K562 (cell line): ENCODE measurements around the gene MBNL1. TPM values are rescaled to one million over a fixed set of nuclear protein-coding genes. Genes with fewer than 3 reads are reported as not detected.
A peak's percentile ranks its signal among the peaks of the same experiment; 100 is the strongest.

Experiments
- ATAC-seq: fragments of 200-7000 bp; cut with Tn5 transposase; 3 replicates; pipeline ENCODE4 v1.9.1; 2020; ENCODE audit warnings: moderate library complexity
- BruUV-seq: library from RNA; stranded (reverse); fragments of 400-500 nt; replicated peaks from 2 replicates; lab custom pipeline; 2021; lab: Mats Ljungman, UMichigan
- CTCF ChIA-PET: fragments of 300-600 bp; formaldehyde crosslinking; extraction: SDS; loops from one replicate; lab custom pipeline; 2021; ENCODE audit warnings: low intra/inter-chr PET ratio; lab: Yijun Ruan, JAX
- POLR2A ChIA-PET: fragments of 300-600, 350-650 bp; sonication (Branson Sonifier 250); formaldehyde crosslinking; extraction: SDS; loops from one replicate; lab custom pipeline; 2021; ENCODE audit warnings: antibody characterized with exemption, inconsistent platforms; lab: Yijun Ruan, JAX
- DNase-seq, 4 experiments: peaks; one replicate each; pipeline versions ENCODE4 v3.0.0 to v3.0.0-alpha.2; 2011 to 2018; ENCODE audit warnings: low spot score in 3 of 4, mixed read lengths in 3 of 4; ENCODE audit errors: extremely low read depth in 1 of 4
- FAIRE-seq: peaks from 2 replicates; lab custom pipeline; 2011; peaks lifted over from hg19 to GRCh38; lab: Jason Lieb, UNC
- H2AFZ ChIP-seq: 2 replicates; pipeline ENCODE4 v1.6.0; 2011; ENCODE audit warnings: low read depth, low read length, control low read depth, inconsistent platforms
- H3K27ac ChIP-seq: fragments of 200-600 bp; 3 replicates; pipeline ENCODE4 v1.8.0; 2011; ENCODE audit warnings: low read depth, mild to moderate bottlenecking, control low read depth, inconsistent platforms, low read length, moderate library complexity, mixed read lengths; ENCODE audit errors: extremely low read depth
- H3K27me3 ChIP-seq, 2 experiments: fragments of 300-600 bp in 1 of 2; 2 replicates in 1 of 2; 3 replicates in 1 of 2; pipeline versions ENCODE4 v1.6.0 to v1.8.0; 2011; ENCODE audit warnings: inconsistent platforms in 2 of 2, low read length in 2 of 2, mild to moderate bottlenecking in 1 of 2, mixed read lengths in 1 of 2, moderate library complexity in 1 of 2; ENCODE audit not compliant: control insufficient read depth in 2 of 2, insufficient read depth in 2 of 2
- H3K36me3 ChIP-seq: fragments of 300-600 bp; 3 replicates; pipeline ENCODE4 v1.8.0; 2011; ENCODE audit warnings: mild to moderate bottlenecking, low read length, inconsistent platforms; ENCODE audit not compliant: control insufficient read depth, insufficient read depth
- H3K4me1 ChIP-seq, 2 experiments: fragments of 200-600 bp in 1 of 2; replicated peaks in 1 of 2; 2 replicates in 1 of 2; 3 replicates in 1 of 2; pipeline versions ENCODE4 v1.5.1 to v1.8.0; 2011; ENCODE audit warnings: inconsistent platforms in 2 of 2, low read length in 2 of 2, mild to moderate bottlenecking in 1 of 2, mixed read lengths in 1 of 2, moderate library complexity in 1 of 2; ENCODE audit not compliant: control insufficient read depth in 2 of 2, insufficient read depth in 2 of 2
- H3K4me2 ChIP-seq: 2 replicates; pipeline ENCODE4 v1.6.1; 2011; ENCODE audit warnings: low read length, control low read depth, inconsistent platforms, mixed read lengths; ENCODE audit not compliant: insufficient read depth
- H3K4me3 ChIP-seq: fragments of 200-600 bp; sonication (generic), shearing (Covaris generic); 2 replicates; pipeline ENCODE4 v1.5.1; 2016; ENCODE audit warnings: control low read depth, inconsistent platforms
- H3K79me2 ChIP-seq: fragments of 200-600 bp; 3 replicates; pipeline ENCODE4 v1.8.0; 2011; ENCODE audit warnings: low read length, inconsistent platforms; ENCODE audit not compliant: control insufficient read depth, insufficient read depth
- H3K9ac ChIP-seq, 2 experiments: 2 replicates each; pipeline versions ENCODE4 v1.6.0 to v1.6.1; 2011; ENCODE audit warnings: low read depth in 2 of 2, low read length in 2 of 2, control low read depth in 1 of 2, inconsistent platforms in 1 of 2, mild to moderate bottlenecking in 1 of 2, mixed read lengths in 1 of 2; ENCODE audit not compliant: insufficient read depth in 1 of 2
- H3K9me1 ChIP-seq: one replicate; pipeline ENCODE4 v1.6.0; 2011; ENCODE audit warnings: inconsistent platforms, mild to moderate bottlenecking, low read length, moderate library complexity; ENCODE audit not compliant: control insufficient read depth, insufficient read depth
- H3K9me3 ChIP-seq: replicated peaks from 2 replicates; pipeline ENCODE4 v1.5.1; 2011; ENCODE audit warnings: low read depth, low read length, inconsistent platforms; ENCODE audit not compliant: control insufficient read depth, insufficient read depth
- H4K20me1 ChIP-seq: replicated peaks from 2 replicates; pipeline ENCODE4 v1.6.1; 2011; ENCODE audit warnings: low read length, inconsistent platforms, mixed read lengths; ENCODE audit not compliant: control insufficient read depth, insufficient read depth
- MED1 ChIP-seq: sonication (generic); formaldehyde crosslinking; IDR thresholded peaks from 2 replicates; pipeline ENCODE4 v1.8.1; 2023; ENCODE audit warnings: missing genetic modification reagents, borderline replicate concordance
- NFIC ChIP-seq: fragments of 450-650 bp; IDR thresholded peaks from 2 replicates; pipeline ENCODE4 v1.6.1; 2017; ENCODE audit warnings: mild to moderate bottlenecking, inconsistent platforms
- PKNOX1 ChIP-seq: fragments of 450-650 bp; IDR thresholded peaks from 2 replicates; pipeline ENCODE4 v1.6.1; 2016
- SMAD2 ChIP-seq: fragments of 150-350 bp; IDR thresholded peaks from 2 replicates; pipeline ENCODE4 v1.6.1; 2014; ENCODE audit warnings: low read depth, mild to moderate bottlenecking, low read length
- ZNF592 ChIP-seq: fragments of 450-650 bp; IDR thresholded peaks from 2 replicates; pipeline ENCODE4 v1.6.1; 2017; ENCODE audit warnings: antibody characterized with exemption, mild to moderate bottlenecking
- WGBS: fragments of 100-300 bp; shearing (Covaris generic); methylation state at CpG from one replicate; pipeline ENCODE4 v1.1.6; 2016; ENCODE audit warnings: low coverage, mixed read lengths; ENCODE audit not compliant: insufficient coverage; ENCODE audit errors: missing lambda C conversion rate; 5-methylcytosine and 5-hydroxymethylcytosine counted together
- in situ Hi-C: fragments of 300-500 bp; cut with MboI; formaldehyde crosslinking; loops from 4 replicates; pipeline ENCODE4 v1.15.0; 2018; ENCODE audit warnings: inconsistent platforms, mixed read lengths
- intact Hi-C: fragments of 100-400 bp; cut with micrococcal nuclease; formaldehyde crosslinking; loops from 2 replicates; pipeline ENCODE4 v1.14.2; 2022
- polyA plus RNA-seq, 8 experiments: library from polyadenylated mRNA; depleted of rRNA in 4 of 8; stranded (reverse) in 5 of 8; unstranded in 3 of 8; fragments of >200 nt; fragmentation: Nextera tagmentation in 2 of 8; fragmentation: Illumina TruSeq in 1 of 8; extraction: Ambion mirVana in 2 of 8; extraction: Trizol in 1 of 8; gene quantifications; 2 replicates each; pipeline versions ENCODE4 v1.2.1 to v1.2.3, GENCODE V29; 2011 to 2014; ENCODE audit warnings: inconsistent platforms in 1 of 8, missing spikeins in 1 of 8
- total RNA-seq, 7 experiments: library from RNA; depleted of rRNA in 6 of 7; stranded (reverse); fragments of >200 nt in 6 of 7; fragmentation: Illumina TruSeq in 2 of 7; extraction: Trizol in 2 of 7; gene quantifications; 2 replicates each; pipeline versions ENCODE4 v1.2.1 to v1.2.3, GENCODE V29; 2011 to 2021; ENCODE audit warnings: low replicate concordance in 1 of 7

Gene MBNL1
- total and polyA plus RNA-seq, 9 of the 15 experiments (the other 6 are each of a cell fraction or from before 2014, with no cell fraction given), result 70.3 to 243 (median 220) TPM

GRCh38 chr3:152259468-152259867 lies 9.3 kb upstream of the MBNL1 start:
- in situ Hi-C loops, result no loop called here
- Histone ChIP-seq H3K9me1 (no peaks in the 10 kb centered on the region), H3K4me3 (no peak overlapping the region), H3K9me3 (no peaks in the 10 kb centered on the region; the same call in 1 of the 2 replicates), H3K27ac (no peak overlapping the region), H3K79me2 (peaks cover 90% of the 10 kb centered on the region), H4K20me1 (no peaks in the 10 kb centered on the region), H3K4me2 (no peak overlapping the region), H3K4me1 (peaks cover 5 to 45% of the 10 kb centered on the region in 2 experiments), H3K9ac (no peak overlapping the region), H2AFZ (no peak overlapping the region), H3K36me3 (peaks cover 10% of the 10 kb centered on the region; the same call in 1 of the 3 replicates), H3K27me3 (no peaks in the 10 kb centered on the region)
- WGBS, result 0% methylated on average over 2 of the region's 2 CpGs
- ChIA-PET CTCF (interaction anchor here (0.7 kb wide), 1 partner anchor 185 kb away, joined by 3 read pairs; no protein-coding TSS in a partner anchor), POLR2A (interaction anchor here (1.1 to 1.5 kb wide), 3 partner anchors 10 to 15 kb away, joined by 5 to 7 read pairs (median 5); partner anchors contain the start of gene MBNL1)
- BruUV-seq, result no TSS peak
- FAIRE-seq (no peak), DNase-seq (no peak), ATAC-seq (peak; percentile 61)
- intact Hi-C loops, result no loop called here
- no peak for TF ChIP-seq SMAD2
- peak; percentile 55; the same call in 1 of the 2 replicates for TF ChIP-seq PKNOX1

GRCh38 chr3:152260026-152260425 lies 8.7 kb upstream of the MBNL1 start:
- Histone ChIP-seq H4K20me1 (no peaks in the 10 kb centered on the region), H3K4me1 (peaks cover 5 to 45% of the 10 kb centered on the region in 2 experiments), H3K79me2 (peaks cover 89% of the 10 kb centered on the region), H3K4me2 (peak overlapping the region; percentile 55; the same call in 1 of the 2 replicates), H3K9me1 (no peaks in the 10 kb centered on the region), H3K9me3 (no peaks in the 10 kb centered on the region; the same call in 1 of the 2 replicates), H3K36me3 (peaks cover 10% of the 10 kb centered on the region; the same call in 1 of the 3 replicates), H2AFZ (peak overlapping the region; percentile 12; the same call in 1 of the 2 replicates), H3K4me3 (no peak overlapping the region), H3K27me3 (no peaks in the 10 kb centered on the region), H3K27ac (peak overlapping the region; percentile 24; the same call in 1 of the 3 replicates), H3K9ac (peak overlapping the region in 1 of 2 experiments; percentile 14; a peak in 1 of 4 replicates)
- DNase-seq (no peak), ATAC-seq (peak; percentile 14; the same call in 1 of the 3 replicates), FAIRE-seq (no peak)
- ChIA-PET POLR2A (interaction anchor here (1.1 kb wide), 1 partner anchor 14 kb away, joined by 5 read pairs; no protein-coding TSS in a partner anchor), CTCF (no interaction called here)
- in situ Hi-C loops (no loop called here), intact Hi-C loops (no loop called here)
- 27% methylated on average over 3 of the region's 3 CpGs for WGBS
- no TSS peak for BruUV-seq
- TF ChIP-seq NFIC, result 0 out of 2 replicates have a peak, but pooled peaks have one; percentile 12
- TF ChIP-seq ZNF592, result 0 out of 2 replicates have a peak, but pooled peaks have one; percentile 17
- no peak for TF ChIP-seq MED1
